Stimulated activated CD8-positive, alpha-beta memory T cell treated with anti-CD3 and anti-CD28 coated beads, Interleukin-7, amount 100 ng/mL, for 48 hours (primary cell): ENCODE measurements around the gene USP31.
"Not testable (repeated sequence)": the region's sequence is repeated elsewhere in the genome, so short reads cannot be mapped to it uniquely, and the experiment has no call there.

ENCODE experiments used
- DNase-seq, 2 donors: peaks; one replicate each; pipeline ENCODE4 v3.0.0-alpha.2; 2020; ENCODE audit warnings: low read depth in 1 of 2; ENCODE audit errors: extremely low read depth in 1 of 2

USP31 gene

GRCh38 chr16:23104032-23104955 is 45.0 kb downstream of the USP31 start:
- DNase-seq = no peak

GRCh38 chr16:23103603-23104002 is 45.6 kb downstream of the USP31 start:
- DNase-seq = no peak

GRCh38 chr16:23101012-23101550 is 48.2 kb downstream of the USP31 start:
- no peak for DNase-seq

- DNase-seq = not testable (repeated sequence)
These were observed 52.8 kb downstream of the USP31 start for GRCh38 chr16:23096450-23096849.

GRCh38 chr16:23094136-23094535 is 55.1 kb downstream of the USP31 start:
- DNase-seq = not testable (repeated sequence)

GRCh38 chr16:23092801-23093117 is 56.5 kb downstream of the USP31 start:
- no peak for DNase-seq

GRCh38 chr16:23092072-23092800 is 57.0 kb downstream of the USP31 start:
- no peak for DNase-seq

GRCh38 chr16:23089111-23089510 is 60.1 kb downstream of the USP31 start:
- no peak for DNase-seq

- DNase-seq = no peak
These were observed 61.2 kb downstream of the USP31 start for GRCh38 chr16:23088018-23088417.

GRCh38 chr16:23085949-23086348 is 63.3 kb downstream of the USP31 start:
- DNase-seq = no peak

GRCh38 chr16:23082161-23082788 is 67.0 kb downstream of the USP31 start:
- no peak for DNase-seq

- DNase-seq = no peak
These were observed 67.6 kb downstream of the USP31 start for GRCh38 chr16:23081675-23082119.

GRCh38 chr16:23080747-23081146 is 68.5 kb downstream of the USP31 start:
- DNase-seq = no peak

GRCh38 chr16:23080329-23080728 is 68.9 kb downstream of the USP31 start:
- DNase-seq = no peak

GRCh38 chr16:23079675-23080301 is 69.5 kb downstream of the USP31 start:
- no peak for DNase-seq

- DNase-seq = no peak
These were observed 74.8 kb downstream of the USP31 start for GRCh38 chr16:23074423-23074822.

- no peak for DNase-seq
These were observed 76.3 kb downstream of the USP31 start for GRCh38 chr16:23072769-23073549.

GRCh38 chr16:23072084-23072599 is 77.1 kb downstream of the USP31 start:
- no peak for DNase-seq

- DNase-seq = no peak
These were observed 77.8 kb downstream of the USP31 start for GRCh38 chr16:23071196-23072083.
